ENCODE data around the gene GUCA1A.

The GUCA1A gene

DNA sequence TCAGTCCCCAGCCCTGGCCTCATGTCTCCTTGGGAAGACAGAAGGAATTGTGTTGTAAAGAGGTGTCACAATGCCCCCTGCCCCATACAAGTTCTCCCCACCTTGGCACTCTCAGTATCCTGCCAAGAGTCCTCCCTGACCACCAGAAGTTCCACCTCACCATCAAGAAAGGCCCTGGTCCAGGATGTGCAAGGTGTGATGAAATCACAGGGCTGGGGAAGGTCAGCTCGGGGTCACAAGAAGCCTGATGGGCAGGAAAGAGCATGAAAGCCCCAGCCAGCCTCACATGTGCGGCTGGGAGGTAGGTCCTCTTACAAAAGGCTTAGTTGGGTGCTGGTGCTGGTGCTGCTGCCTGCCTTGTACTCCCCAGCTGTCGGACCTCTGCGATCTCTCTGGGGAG lies 17.9 kb upstream of the GUCA1A start:
- no peak overlapping the region for H3K4me3 ChIP-seq (replicated peaks; ENCODE audit: low read depth, low read length)
- TF ChIP-seq, protein P1, sequence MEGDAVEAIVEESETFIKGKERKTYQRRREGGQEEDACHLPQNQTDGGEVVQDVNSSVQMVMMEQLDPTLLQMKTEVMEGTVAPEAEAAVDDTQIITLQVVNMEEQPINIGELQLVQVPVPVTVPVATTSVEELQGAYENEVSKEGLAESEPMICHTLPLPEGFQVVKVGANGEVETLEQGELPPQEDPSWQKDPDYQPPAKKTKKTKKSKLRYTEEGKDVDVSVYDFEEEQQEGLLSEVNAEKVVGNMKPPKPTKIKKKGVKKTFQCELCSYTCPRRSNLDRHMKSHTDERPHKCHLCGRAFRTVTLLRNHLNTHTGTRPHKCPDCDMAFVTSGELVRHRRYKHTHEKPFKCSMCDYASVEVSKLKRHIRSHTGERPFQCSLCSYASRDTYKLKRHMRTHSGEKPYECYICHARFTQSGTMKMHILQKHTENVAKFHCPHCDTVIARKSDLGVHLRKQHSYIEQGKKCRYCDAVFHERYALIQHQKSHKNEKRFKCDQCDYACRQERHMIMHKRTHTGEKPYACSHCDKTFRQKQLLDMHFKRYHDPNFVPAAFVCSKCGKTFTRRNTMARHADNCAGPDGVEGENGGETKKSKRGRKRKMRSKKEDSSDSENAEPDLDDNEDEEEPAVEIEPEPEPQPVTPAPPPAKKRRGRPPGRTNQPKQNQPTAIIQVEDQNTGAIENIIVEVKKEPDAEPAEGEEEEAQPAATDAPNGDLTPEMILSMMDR (IDR thresholded peaks at IDR 0.05; ENCODE audit: low read depth, low read length, missing control alignments) = no peak
- no peak for DNase-seq (ENCODE audit: extremely low read depth, low read depth)

DNA sequence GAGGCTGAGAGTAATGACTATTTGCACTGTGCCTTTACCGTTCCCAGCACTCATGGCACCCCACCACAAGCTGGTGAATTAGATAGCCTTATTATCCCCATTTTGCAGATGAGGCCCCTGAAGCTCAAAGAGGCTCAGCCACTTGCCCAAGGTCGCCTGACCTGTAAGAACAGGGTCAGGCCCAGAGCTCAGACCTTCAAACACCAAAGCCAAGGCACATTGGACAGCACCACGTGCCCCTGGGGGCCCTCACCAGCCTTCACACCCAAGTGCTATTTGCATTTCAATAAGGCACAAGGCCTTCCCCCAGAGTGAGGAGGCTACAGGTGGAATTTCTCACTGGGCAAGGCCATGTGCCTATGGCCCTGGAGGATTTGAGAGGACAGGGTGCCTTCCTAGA lies 16.5 kb upstream of the GUCA1A start:
- no peak overlapping the region for H3K4me3 ChIP-seq (replicated peaks; ENCODE audit: low read depth, low read length)
- no peak for DNase-seq (ENCODE audit: extremely low read depth, low read depth)
- TF ChIP-seq, protein P1 (IDR thresholded peaks at IDR 0.05; ENCODE audit: low read depth, low read length, missing control alignments) = no peak

DNA sequence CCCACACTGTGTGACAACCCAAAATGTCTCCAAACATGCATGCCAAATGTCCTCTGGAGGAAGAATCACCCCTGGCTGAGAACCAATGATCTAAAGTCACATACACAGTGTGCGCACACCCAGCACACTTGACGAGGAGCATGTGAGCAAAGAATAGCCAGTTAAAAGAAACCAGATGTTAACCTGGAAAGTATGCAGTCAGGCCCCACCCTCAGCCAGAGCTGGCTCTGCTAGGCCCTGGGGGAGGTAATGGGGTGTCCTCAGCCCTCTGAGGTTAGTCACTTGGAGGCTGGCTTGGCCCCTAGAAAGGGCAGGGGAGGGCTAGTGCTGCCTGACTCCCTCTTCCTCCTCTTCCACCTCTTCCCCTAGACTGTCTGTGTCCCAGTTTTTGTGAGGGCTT lies 15.2 kb upstream of the GUCA1A start:
- TF ChIP-seq, protein P1 (IDR thresholded peaks at IDR 0.05; ENCODE audit: low read depth, low read length, missing control alignments) = no peak
- no peak overlapping the region for H3K4me3 ChIP-seq (replicated peaks; ENCODE audit: low read depth, low read length)
- peak; percentile 54 for DNase-seq (ENCODE audit: extremely low read depth, low read depth)

DNA sequence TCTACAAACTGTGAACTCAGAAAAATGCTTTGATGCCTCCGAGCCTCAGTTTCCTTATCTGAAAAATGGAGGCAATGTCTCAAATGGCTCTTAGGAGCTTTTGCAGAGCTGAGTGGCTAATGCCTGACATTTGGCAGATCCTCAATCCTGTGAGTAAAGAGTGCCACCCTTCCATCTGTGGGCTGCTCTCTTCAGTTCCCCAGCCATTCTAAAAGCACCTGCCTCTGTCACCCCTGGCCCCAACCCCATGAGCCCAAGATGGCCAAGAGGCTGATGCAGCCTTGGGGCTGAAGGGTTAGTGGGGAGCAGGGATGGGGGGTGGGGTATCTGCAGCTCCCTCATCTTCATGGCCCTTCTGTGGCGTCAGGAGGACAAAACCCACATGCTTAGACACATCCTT lies 14.5 kb upstream of the GUCA1A start:
- no peak for DNase-seq (ENCODE audit: extremely low read depth, low read depth)
- TF ChIP-seq, protein P1 (IDR thresholded peaks at IDR 0.05; ENCODE audit: low read depth, low read length, missing control alignments) = no peak
- no peak overlapping the region for H3K4me3 ChIP-seq (replicated peaks; ENCODE audit: low read depth, low read length)

DNA sequence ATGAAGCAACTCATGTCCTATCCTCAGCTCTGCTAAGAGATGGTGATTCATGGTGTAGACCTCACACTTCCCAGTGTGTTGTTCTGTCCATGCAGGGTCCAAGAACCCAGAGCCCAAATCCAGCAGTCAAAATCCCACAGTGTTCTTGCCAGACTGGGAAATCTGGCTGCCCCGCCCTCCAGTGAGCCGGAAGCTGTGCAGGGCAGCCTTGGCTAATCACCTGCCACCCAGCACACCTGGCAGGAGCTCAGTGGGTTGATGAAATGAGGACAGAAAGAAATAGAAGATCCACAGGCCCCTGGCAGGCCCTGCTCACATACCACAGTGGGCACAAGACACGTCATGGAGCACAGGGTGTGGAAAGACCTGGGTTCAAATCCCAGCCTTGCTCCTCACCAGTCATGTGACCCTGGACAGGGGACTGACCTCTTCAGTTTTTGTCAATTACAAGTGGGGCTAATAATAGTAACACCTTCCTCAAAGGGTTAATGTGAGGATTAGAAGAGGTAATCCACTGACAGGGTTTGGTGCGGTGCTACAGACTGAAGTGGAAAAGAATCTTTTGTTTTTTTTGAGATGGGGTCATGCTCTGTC lies 13.6 kb upstream of the GUCA1A start:
- DNase-seq (ENCODE audit: extremely low read depth, low read depth) = no peak
- TF ChIP-seq, protein P1 (IDR thresholded peaks at IDR 0.05; ENCODE audit: low read depth, low read length, missing control alignments) = no peak
- H3K4me3 ChIP-seq (replicated peaks; ENCODE audit: low read depth, low read length) = no peak overlapping the region

DNA sequence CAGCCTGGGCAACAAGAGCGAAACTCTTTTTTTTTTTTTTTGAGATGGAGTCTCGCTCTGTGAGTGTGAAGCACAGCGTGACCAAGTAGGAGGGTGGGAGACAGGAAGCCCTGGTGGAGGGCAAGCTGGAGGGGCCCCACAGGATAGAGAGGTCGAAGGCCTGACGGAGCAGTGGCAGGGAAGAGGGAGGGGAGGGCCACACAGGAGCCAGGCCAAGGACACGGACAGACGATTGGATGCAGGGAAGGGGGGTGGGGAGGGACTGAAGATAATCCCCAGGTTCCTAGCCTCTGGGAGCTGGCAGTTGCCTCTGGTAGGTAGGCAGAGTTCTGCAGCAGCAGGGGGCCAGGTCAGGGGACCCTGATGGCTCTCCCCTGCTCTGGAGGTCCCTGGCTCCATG lies 10.8 kb upstream of the GUCA1A start:
- no peak for DNase-seq (ENCODE audit: extremely low read depth, low read depth)
- H3K4me3 ChIP-seq (replicated peaks; ENCODE audit: low read depth, low read length) = no peak overlapping the region
- TF ChIP-seq, protein P1 (IDR thresholded peaks at IDR 0.05; ENCODE audit: low read depth, low read length, missing control alignments) = no peak

DNA sequence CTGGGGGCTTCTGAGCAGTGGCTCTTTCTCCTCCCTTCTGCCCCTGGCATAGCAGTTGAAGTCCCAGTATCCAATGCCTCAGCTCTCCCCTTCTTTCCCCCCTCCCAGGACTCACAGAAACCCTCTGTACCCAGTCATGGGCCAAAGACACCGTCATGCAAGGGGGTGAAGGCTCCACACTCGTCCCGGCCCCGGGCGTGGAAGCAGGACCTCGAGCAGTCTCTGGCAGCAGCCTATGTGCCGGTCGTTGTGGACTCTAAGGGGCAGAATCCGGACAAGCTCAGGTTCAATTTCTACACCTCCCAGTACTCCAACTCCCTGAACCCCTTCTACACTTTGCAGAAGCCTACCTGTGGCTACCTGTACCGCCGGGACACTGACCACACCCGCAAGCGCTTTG lies 10.4 kb upstream of the GUCA1A start:
- no peak overlapping the region for H3K4me3 ChIP-seq (replicated peaks; ENCODE audit: low read depth, low read length)
- no peak for DNase-seq (ENCODE audit: extremely low read depth, low read depth)
- TF ChIP-seq, protein P1 (IDR thresholded peaks at IDR 0.05; ENCODE audit: low read depth, low read length, missing control alignments) = no peak

Data from HFF-Myc (cell line).